ENCODE data around the gene PPM1A.

Gene PPM1A

DNA sequence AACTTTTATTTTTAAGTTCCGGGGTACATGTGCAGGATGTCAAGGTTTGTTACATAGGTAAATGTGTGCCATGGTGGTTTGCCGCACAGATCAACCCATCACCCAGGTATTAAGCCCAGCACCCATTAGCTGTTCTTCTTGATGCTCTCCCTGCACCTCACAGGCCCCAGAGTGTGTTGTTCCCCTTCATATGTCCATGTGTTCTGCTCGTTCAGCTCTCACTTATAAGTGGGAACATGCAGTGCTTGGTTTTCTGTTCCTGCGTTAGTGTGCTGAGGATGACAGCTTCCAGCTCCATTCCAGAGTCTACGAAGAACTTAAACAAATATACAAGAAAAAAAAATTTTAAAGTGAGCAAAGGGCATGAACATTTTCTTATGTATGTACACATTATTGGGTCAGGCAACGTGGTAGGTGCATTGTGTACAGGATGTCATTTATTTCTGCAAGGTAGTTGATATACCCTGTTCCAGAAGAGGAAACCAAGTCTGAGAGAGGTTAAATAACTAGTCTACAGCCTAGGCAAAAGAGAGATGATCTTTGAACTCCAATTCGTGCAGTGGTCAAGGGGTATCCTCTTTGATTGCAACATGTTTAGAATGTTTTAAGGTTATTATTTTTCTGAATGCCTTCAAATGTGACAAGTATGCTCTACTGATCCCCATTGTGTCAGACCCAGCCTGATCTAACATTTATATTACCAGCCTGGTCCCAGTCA, 8.7 kb upstream of the PPM1A start:
- Histone ChIP-seq H3K56ac (ENCODE audit: low read length) (no peak overlapping the region), H3K36me3 (ENCODE audit: control insufficient read depth, insufficient read depth, low read length) (no peaks in the 10 kb centered on the region), H3K79me1 (ENCODE audit: low read length) (no peaks in the 10 kb centered on the region), H3K4me2 (ENCODE audit: low read length) (no peak overlapping the region), H2BK120ac (ENCODE audit: low read depth, low read length) (no peak overlapping the region), H3K4ac (ENCODE audit: low read depth, low read length) (no peak overlapping the region), H2BK5ac (ENCODE audit: low read length) (no peak overlapping the region), H4K5ac (ENCODE audit: low read length) (no peak overlapping the region), H3K27me3 (ENCODE audit: insufficient read depth, low read length, poor library complexity) (no peaks in the 10 kb centered on the region), H2BK15ac (replicated peaks; ENCODE audit: low read depth) (no peak overlapping the region), H3K27ac (ENCODE audit: low read depth, low read length) (no peak overlapping the region), H3K9ac (ENCODE audit: low read length) (no peak overlapping the region), H3K4me3 (ENCODE audit: low read length) (no peak overlapping the region), H4K8ac (ENCODE audit: low read depth, low read length) (no peak overlapping the region), H2AK5ac (ENCODE audit: low read length) (no peak overlapping the region), H3K4me1 (ENCODE audit: control insufficient read depth, low read depth, low read length) (no peaks in the 10 kb centered on the region), H3K18ac (ENCODE audit: low read length) (no peak overlapping the region), H3K79me2 (ENCODE audit: control insufficient read depth, insufficient read depth, low read length) (no peaks in the 10 kb centered on the region), H3K23ac (ENCODE audit: low read length) (no peak overlapping the region)
- no peak for DNase-seq
- no CpG with 5 or more reads among the region's 7 CpGs for WGBS (ENCODE audit: extremely low coverage, insufficient coverage, low lambda C conversion rate)

DNA sequence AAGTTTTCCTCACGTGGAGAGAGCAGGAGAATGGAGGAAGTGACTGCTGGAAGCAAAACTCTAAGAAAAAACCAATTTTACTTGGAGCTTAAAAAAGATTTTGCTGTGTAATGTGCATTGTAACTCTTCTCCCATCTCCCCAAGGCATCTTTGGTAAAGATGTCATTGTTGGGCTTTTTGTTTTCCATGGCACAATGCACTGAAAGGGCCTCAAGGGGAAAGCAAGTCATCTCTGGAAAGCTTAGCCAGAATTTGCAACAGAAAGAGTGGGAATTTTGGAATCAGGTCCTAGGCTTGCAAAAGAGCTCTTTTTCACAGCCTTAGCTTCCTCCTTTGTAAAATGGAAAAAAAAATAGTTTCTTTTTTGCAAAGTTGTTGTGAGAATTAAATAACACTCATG, 7.9 kb upstream of the PPM1A start:
- no peak for DNase-seq
- no peak overlapping the region for H2BK5ac ChIP-seq (ENCODE audit: low read length)
- H3K9ac ChIP-seq (ENCODE audit: low read length), result no peak overlapping the region
- H3K4me3 ChIP-seq (ENCODE audit: low read length), result no peak overlapping the region
- no peak overlapping the region for H4K8ac ChIP-seq (ENCODE audit: low read depth, low read length)
- H3K56ac ChIP-seq (ENCODE audit: low read length), result no peak overlapping the region
- no peak overlapping the region for H3K27ac ChIP-seq (ENCODE audit: low read depth, low read length)
- no peak overlapping the region for H3K4ac ChIP-seq (ENCODE audit: low read depth, low read length)
- H3K4me1 ChIP-seq (ENCODE audit: control insufficient read depth, low read depth, low read length), result no peaks in the 10 kb centered on the region
- H3K18ac ChIP-seq (ENCODE audit: low read length), result no peak overlapping the region
- no peak overlapping the region for H2BK15ac ChIP-seq (replicated peaks; ENCODE audit: low read depth)
- H3K79me2 ChIP-seq (ENCODE audit: control insufficient read depth, insufficient read depth, low read length), result no peaks in the 10 kb centered on the region
- H3K27me3 ChIP-seq (ENCODE audit: insufficient read depth, low read length, poor library complexity), result no peaks in the 10 kb centered on the region
- H2BK120ac ChIP-seq (ENCODE audit: low read depth, low read length), result no peak overlapping the region
- H3K4me2 ChIP-seq (ENCODE audit: low read length), result no peak overlapping the region
- no peaks in the 10 kb centered on the region for H3K36me3 ChIP-seq (ENCODE audit: control insufficient read depth, insufficient read depth, low read length)
- no peak overlapping the region for H3K23ac ChIP-seq (ENCODE audit: low read length)
- no peaks in the 10 kb centered on the region for H3K79me1 ChIP-seq (ENCODE audit: low read length)
- no peak overlapping the region for H4K5ac ChIP-seq (ENCODE audit: low read length)
- H2AK5ac ChIP-seq (ENCODE audit: low read length), result no peak overlapping the region
- WGBS (ENCODE audit: extremely low coverage, insufficient coverage, low lambda C conversion rate), result no CpG with 5 or more reads among the region's 1 CpG

DNA sequence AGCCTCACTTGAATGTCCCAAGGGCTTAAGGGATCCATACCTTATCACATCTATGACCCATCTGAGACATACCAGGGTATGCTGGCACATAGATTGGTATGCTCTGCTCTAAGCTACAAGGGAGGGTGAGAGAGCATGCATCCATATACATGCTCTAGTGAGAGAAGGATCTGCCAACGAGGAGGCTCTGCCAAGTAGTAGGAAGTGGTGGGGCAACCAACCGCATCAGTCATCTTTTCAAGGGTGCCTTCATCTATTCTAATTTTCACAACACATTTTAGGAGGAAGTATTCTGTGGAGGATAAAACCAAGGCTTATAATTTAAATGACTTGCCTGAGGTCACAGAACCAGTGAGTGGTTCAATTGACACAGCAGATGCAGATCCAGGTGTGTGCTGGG, 6.6 kb upstream of the PPM1A start:
- Histone ChIP-seq H4K5ac (ENCODE audit: low read length) (no peak overlapping the region), H2BK5ac (ENCODE audit: low read length) (no peak overlapping the region), H3K18ac (ENCODE audit: low read length) (no peak overlapping the region), H3K9ac (ENCODE audit: low read length) (no peak overlapping the region), H3K4me1 (ENCODE audit: control insufficient read depth, low read depth, low read length) (no peaks in the 10 kb centered on the region), H3K56ac (ENCODE audit: low read length) (no peak overlapping the region), H3K27ac (ENCODE audit: low read depth, low read length) (no peak overlapping the region), H2BK15ac (replicated peaks; ENCODE audit: low read depth) (no peak overlapping the region), H3K27me3 (ENCODE audit: insufficient read depth, low read length, poor library complexity) (no peaks in the 10 kb centered on the region), H3K4ac (ENCODE audit: low read depth, low read length) (no peak overlapping the region), H2AK5ac (ENCODE audit: low read length) (no peak overlapping the region), H3K23ac (ENCODE audit: low read length) (no peak overlapping the region), H3K4me3 (ENCODE audit: low read length) (no peak overlapping the region), H4K8ac (ENCODE audit: low read depth, low read length) (no peak overlapping the region), H3K79me2 (ENCODE audit: control insufficient read depth, insufficient read depth, low read length) (no peaks in the 10 kb centered on the region), H3K79me1 (ENCODE audit: low read length) (no peaks in the 10 kb centered on the region), H2BK120ac (ENCODE audit: low read depth, low read length) (no peak overlapping the region), H3K4me2 (ENCODE audit: low read length) (no peak overlapping the region), H3K36me3 (ENCODE audit: control insufficient read depth, insufficient read depth, low read length) (no peaks in the 10 kb centered on the region)
- no peak for DNase-seq
- WGBS (ENCODE audit: extremely low coverage, insufficient coverage, low lambda C conversion rate), result no CpG with 5 or more reads among the region's 2 CpGs

- Histone ChIP-seq H3K27ac (ENCODE audit: low read depth, low read length) (no peak overlapping the region), H3K56ac (ENCODE audit: low read length) (peak overlapping the region; percentile 40), H4K8ac (ENCODE audit: low read depth, low read length) (no peak overlapping the region), H3K79me1 (ENCODE audit: low read length) (no peaks in the 10 kb centered on the region), H2BK120ac (ENCODE audit: low read depth, low read length) (no peak overlapping the region), H2BK5ac (ENCODE audit: low read length) (no peak overlapping the region), H4K5ac (ENCODE audit: low read length) (no peak overlapping the region), H3K4me2 (ENCODE audit: low read length) (no peak overlapping the region), H2AK5ac (ENCODE audit: low read length) (no peak overlapping the region), H3K79me2 (ENCODE audit: control insufficient read depth, insufficient read depth, low read length) (peaks cover 3% of the 10 kb centered on the region), H3K4me3 (ENCODE audit: low read length) (no peak overlapping the region), H3K23ac (ENCODE audit: low read length) (no peak overlapping the region), H3K9ac (ENCODE audit: low read length) (no peak overlapping the region), H3K36me3 (ENCODE audit: control insufficient read depth, insufficient read depth, low read length) (no peaks in the 10 kb centered on the region), H3K18ac (ENCODE audit: low read length) (no peak overlapping the region), H2BK15ac (replicated peaks; ENCODE audit: low read depth) (no peak overlapping the region), H3K4me1 (ENCODE audit: control insufficient read depth, low read depth, low read length) (no peaks in the 10 kb centered on the region), H3K27me3 (ENCODE audit: insufficient read depth, low read length, poor library complexity) (no peaks in the 10 kb centered on the region), H3K4ac (ENCODE audit: low read depth, low read length) (no peak overlapping the region)
- no peak for DNase-seq
- no CpG with 5 or more reads among the region's 2 CpGs for WGBS (ENCODE audit: extremely low coverage, insufficient coverage, low lambda C conversion rate)
Measured at GRCh38 chr14:60245380-60246177, 3.4 kb upstream of the PPM1A start.

DNA sequence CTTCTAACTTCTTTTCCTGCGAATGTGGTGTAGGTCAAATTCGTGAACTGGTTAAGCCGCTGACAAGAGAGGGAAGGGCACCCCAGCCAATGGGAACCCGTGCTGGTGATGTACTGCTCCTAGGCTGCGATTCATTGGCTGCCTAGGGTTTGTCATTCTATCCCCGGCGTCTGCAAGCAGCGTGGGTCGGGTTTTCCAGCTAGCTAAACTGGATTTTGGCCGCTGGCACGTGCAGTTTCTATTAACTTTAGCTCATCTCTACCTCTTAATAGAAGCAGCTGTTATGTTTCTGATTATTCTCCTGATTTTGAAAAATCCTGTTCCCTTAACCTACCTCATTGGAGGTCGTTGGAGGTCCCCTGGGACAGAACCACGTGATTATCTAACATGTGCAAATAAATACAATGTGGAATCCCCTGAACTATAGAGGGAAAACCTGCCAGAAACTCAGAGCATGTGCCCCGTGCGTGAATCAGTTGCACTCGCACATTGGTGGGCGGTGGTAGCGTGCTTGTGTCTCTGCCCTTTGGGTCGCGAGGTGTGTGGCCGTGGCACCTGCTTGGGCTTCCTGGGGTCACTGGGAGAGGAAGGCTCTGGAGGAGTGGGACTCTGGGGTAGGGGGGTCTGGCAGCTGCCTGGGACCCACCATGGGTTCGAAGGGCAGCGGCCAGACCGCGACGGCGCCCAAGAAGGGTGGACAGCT, 876 bp upstream of the PPM1A start:
- peak overlapping the region; percentile 97 for H3K27ac ChIP-seq (ENCODE audit: low read depth, low read length)
- H3K4me2 ChIP-seq (ENCODE audit: low read length), result peak overlapping the region; percentile 64
- peak overlapping the region; percentile 94 for H3K9ac ChIP-seq (ENCODE audit: low read length)
- H3K27me3 ChIP-seq (ENCODE audit: insufficient read depth, low read length, poor library complexity), result no peaks in the 10 kb centered on the region
- H3K79me1 ChIP-seq (ENCODE audit: low read length), result no peaks in the 10 kb centered on the region
- H3K4me1 ChIP-seq (ENCODE audit: control insufficient read depth, low read depth, low read length), result peaks cover 2% of the 10 kb centered on the region
- peak overlapping the region; percentile 72 for H3K4me3 ChIP-seq (ENCODE audit: low read length)
- WGBS (ENCODE audit: extremely low coverage, insufficient coverage, low lambda C conversion rate), result no CpG with 5 or more reads among the region's 27 CpGs
- peak overlapping the region; percentile 96 for H3K56ac ChIP-seq (ENCODE audit: low read length)
- H3K4ac ChIP-seq (ENCODE audit: low read depth, low read length), result peak overlapping the region; percentile 71
- DNase-seq, result peak; percentile 96
- peak overlapping the region; percentile 1 for H4K8ac ChIP-seq (ENCODE audit: low read depth, low read length)
- H3K23ac ChIP-seq (ENCODE audit: low read length), result peak overlapping the region; percentile 75
- H3K79me2 ChIP-seq (ENCODE audit: control insufficient read depth, insufficient read depth, low read length), result peaks cover 18% of the 10 kb centered on the region
- no peak overlapping the region for H4K5ac ChIP-seq (ENCODE audit: low read length)
- no peak overlapping the region for H2BK5ac ChIP-seq (ENCODE audit: low read length)
- H2AK5ac ChIP-seq (ENCODE audit: low read length), result no peak overlapping the region
- H3K36me3 ChIP-seq (ENCODE audit: control insufficient read depth, insufficient read depth, low read length), result no peaks in the 10 kb centered on the region
- no peak overlapping the region for H2BK120ac ChIP-seq (ENCODE audit: low read depth, low read length)
- peak overlapping the region; percentile 78 for H3K18ac ChIP-seq (ENCODE audit: low read length)
- H2BK15ac ChIP-seq (replicated peaks; ENCODE audit: low read depth), result no peak overlapping the region

Measured in mesendoderm (in vitro differentiated cells).